Measurements from ENCODE around the gene SDHD.

The SDHD gene

GRCh38 chr11:112103446-112103845 is 16.8 kb downstream of the SDHD start:
- no peak for DNase-seq (ENCODE audit: low read depth in 2 of 2)

GRCh38 chr11:112106070-112106469 is 19.4 kb downstream of the SDHD start:
- no peak for DNase-seq (ENCODE audit: low read depth in 2 of 2)

- DNase-seq (ENCODE audit: low read depth in 2 of 2): peak; percentile 34 to 39
Measured at GRCh38 chr11:112113539-112114457, 27.1 kb downstream of the SDHD start.

- no peak for DNase-seq (ENCODE audit: low read depth in 2 of 2)
Measured at GRCh38 chr11:112114460-112114859, 27.8 kb downstream of the SDHD start.

- no peak for DNase-seq (ENCODE audit: low read depth in 2 of 2)
Measured at GRCh38 chr11:112115386-112115785, 28.7 kb downstream of the SDHD start.

- DNase-seq (ENCODE audit: low read depth in 2 of 2): no peak
Measured at GRCh38 chr11:112118176-112118575, 31.5 kb downstream of the SDHD start.

- no peak for DNase-seq (ENCODE audit: low read depth in 2 of 2)
Measured at GRCh38 chr11:112121981-112122615, 35.4 kb downstream of the SDHD start.

- no peak for DNase-seq (ENCODE audit: low read depth in 2 of 2)
Measured at GRCh38 chr11:112123129-112123528, 36.5 kb downstream of the SDHD start.

GRCh38 chr11:112127056-112127455 is 40.4 kb downstream of the SDHD start:
- DNase-seq (ENCODE audit: low read depth in 2 of 2): no peak

GRCh38 chr11:112128483-112129121 is 41.9 kb downstream of the SDHD start:
- DNase-seq (ENCODE audit: low read depth in 2 of 2): peak; percentile 61 to 62

GRCh38 chr11:112129656-112130055 is 43.0 kb downstream of the SDHD start:
- DNase-seq (ENCODE audit: low read depth in 2 of 2): no peak

GRCh38 chr11:112132737-112133136 is 46.1 kb downstream of the SDHD start:
- DNase-seq (ENCODE audit: low read depth in 2 of 2): no peak

- no peak for DNase-seq (ENCODE audit: low read depth in 2 of 2)
Measured at GRCh38 chr11:112134473-112134872, 47.8 kb downstream of the SDHD start.

GRCh38 chr11:112143597-112143996 is 56.9 kb downstream of the SDHD start:
- DNase-seq (ENCODE audit: low read depth in 2 of 2): no peak
